Transverse colon (tissue), 4 donors: ENCODE data around the gene RPS6KA5. TPM values are rescaled to one million over a fixed set of nuclear protein-coding genes. Genes with fewer than 3 reads are reported as not detected.
"Not testable (repeated sequence)": the region's sequence is repeated elsewhere in the genome, so short reads cannot be mapped to it uniquely, and the experiment has no call there.

ENCODE experiments used
- DNase-seq: peaks from one replicate; pipeline ENCODE4 v3.0.0-alpha.2; 2019
- H3K27ac ChIP-seq, 4 donors: fragments of 200-600 bp; sonication (generic); 2 replicates each; pipeline ENCODE4 v1.5.1; 2016 to 2018; ENCODE audit warnings: inconsistent platforms in 4 of 4
- H3K27me3 ChIP-seq: fragments of 200-600 bp; sonication (generic); 2 replicates; pipeline ENCODE4 v1.5.1; 2017; ENCODE audit warnings: inconsistent platforms
- H3K36me3 ChIP-seq, 4 donors: fragments of 200-600 bp; sonication (generic); 2 replicates each; pipeline ENCODE4 v1.5.1; 2017 to 2019; ENCODE audit warnings: inconsistent platforms in 4 of 4
- H3K4me1 ChIP-seq, 4 donors: fragments of 200-600 bp; sonication (generic); 2 replicates each; pipeline ENCODE4 v1.5.1; 2017 to 2020; ENCODE audit warnings: inconsistent platforms in 4 of 4
- H3K4me3 ChIP-seq, 4 donors: fragments of 200-600 bp; sonication (generic); 1 replicate in 1 of 4; 2 replicates in 3 of 4; pipeline versions ENCODE4 v1.5.1 to v1.6.1; 2017 to 2019; ENCODE audit warnings: inconsistent platforms in 4 of 4
- H3K9me3 ChIP-seq, 2 donors: fragments of 200-600 bp; sonication (generic); 2 replicates each; pipeline ENCODE4 v1.5.1; 2017 to 2019; ENCODE audit warnings: inconsistent platforms in 2 of 2
- EP300 ChIP-seq: sonication (generic); formaldehyde crosslinking; IDR thresholded peaks from one replicate; pipeline ENCODE4 v1.6.1; 2017; ENCODE audit warnings: antibody characterized with exemption, low read depth
- POLR2A ChIP-seq: fragments of 450-650 bp; IDR thresholded peaks from one replicate; pipeline ENCODE4 v1.6.1; 2016; ENCODE audit warnings: antibody characterized with exemption, mild to moderate bottlenecking, moderate library complexity
- POLR2AphosphoS5 ChIP-seq, 3 donors: sonication (generic); formaldehyde crosslinking; IDR thresholded peaks; one replicate each; pipeline ENCODE4 v1.6.1; 2016; ENCODE audit warnings: antibody characterized with exemption in 3 of 3
- WGBS, 2 donors: methylation state at CpG; one replicate each; pipeline ENCODE4 v1.1.5; 2018; ENCODE audit warnings: low coverage in 1 of 2; 5-methylcytosine and 5-hydroxymethylcytosine counted together
- in situ Hi-C, 4 donors: fragments of 200-750 bp; cut with MboI; loops; one replicate each; pipeline versions ENCODE4 v1.15.0 to v1.15.1; 2017; ENCODE audit warnings: low sequenced_read_pairs in 3 of 4, low pct_ligation_motif_present in 1 of 4, low pct_unique_long_range_greater_than_20kb in 1 of 4
- intact Hi-C: fragments of 100-400 bp; cut with DNase I; formaldehyde crosslinking; loops from one replicate; pipeline ENCODE4 v1.15.1; 2023; ENCODE audit warnings: low total_unique reads
- total RNA-seq, 4 donors: library from RNA; depleted of rRNA; stranded (reverse); fragments of >200 nt; gene quantifications; one replicate each; pipeline ENCODE4 v1.1.0, GENCODE V29; 2016
- TF ChIP-seq, protein P1 (sequence below), 5 experiments: fragments of 200-600 bp in 3 of 5; fragments of 450-650 bp in 2 of 5; sonication (generic) in 3 of 5; IDR thresholded peaks; 1 replicate in 2 of 5; 2 replicates in 3 of 5; pipeline ENCODE4 v1.5.1; 2016 to 2017; ENCODE audit warnings: antibody characterized with exemption in 5 of 5, inconsistent platforms in 3 of 5, mild to moderate bottlenecking in 2 of 5, moderate library complexity in 1 of 5

Gene RPS6KA5
- total RNA-seq, 4 donors from 2014 or later, result 7.5 to 32.8 (median 28.0) TPM

DNA sequence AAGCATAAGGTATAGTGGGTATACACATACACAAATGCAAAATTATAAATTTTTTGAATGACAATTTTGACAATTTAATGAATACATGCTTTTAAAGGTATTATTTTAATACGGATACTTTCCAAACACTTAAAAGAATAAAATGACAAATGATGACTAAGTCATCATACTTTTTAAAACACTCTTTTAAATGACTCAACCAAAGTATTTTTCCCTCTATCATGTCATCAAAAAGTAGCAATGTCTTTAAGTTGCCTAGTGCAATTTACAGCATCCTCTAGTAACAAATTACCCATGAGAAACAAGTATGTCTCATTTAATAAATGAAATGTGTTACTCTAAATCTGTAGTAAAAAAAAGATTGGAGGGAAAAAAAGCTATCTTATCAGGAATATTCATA lies 73.3 kb downstream of the RPS6KA5 start:
- H3K36me3 ChIP-seq, result no peaks in the 10 kb centered on the region
- TF ChIP-seq, protein P1, sequence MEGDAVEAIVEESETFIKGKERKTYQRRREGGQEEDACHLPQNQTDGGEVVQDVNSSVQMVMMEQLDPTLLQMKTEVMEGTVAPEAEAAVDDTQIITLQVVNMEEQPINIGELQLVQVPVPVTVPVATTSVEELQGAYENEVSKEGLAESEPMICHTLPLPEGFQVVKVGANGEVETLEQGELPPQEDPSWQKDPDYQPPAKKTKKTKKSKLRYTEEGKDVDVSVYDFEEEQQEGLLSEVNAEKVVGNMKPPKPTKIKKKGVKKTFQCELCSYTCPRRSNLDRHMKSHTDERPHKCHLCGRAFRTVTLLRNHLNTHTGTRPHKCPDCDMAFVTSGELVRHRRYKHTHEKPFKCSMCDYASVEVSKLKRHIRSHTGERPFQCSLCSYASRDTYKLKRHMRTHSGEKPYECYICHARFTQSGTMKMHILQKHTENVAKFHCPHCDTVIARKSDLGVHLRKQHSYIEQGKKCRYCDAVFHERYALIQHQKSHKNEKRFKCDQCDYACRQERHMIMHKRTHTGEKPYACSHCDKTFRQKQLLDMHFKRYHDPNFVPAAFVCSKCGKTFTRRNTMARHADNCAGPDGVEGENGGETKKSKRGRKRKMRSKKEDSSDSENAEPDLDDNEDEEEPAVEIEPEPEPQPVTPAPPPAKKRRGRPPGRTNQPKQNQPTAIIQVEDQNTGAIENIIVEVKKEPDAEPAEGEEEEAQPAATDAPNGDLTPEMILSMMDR (IDR thresholded peaks at IDR 0.05), result no peak
- TF ChIP-seq EP300 (no peak), POLR2AphosphoS5 (IDR thresholded peaks at IDR 0.05) (no peak), POLR2A (no peak)
- peaks cover 0 to 2% (median 0%) of the 10 kb centered on the region in 4 donors for H3K4me1 ChIP-seq
- H3K4me3 ChIP-seq, result no peak overlapping the region
- DNase-seq, result no peak
- WGBS, 2 donors, result 78 to 82% methylated on average over 1 of the region's 1 CpG
- intact Hi-C loops, result no loop called here
- in situ Hi-C loops, result no loop called here
- no peaks in the 10 kb centered on the region for H3K27me3 ChIP-seq
- no peaks in the 10 kb centered on the region for H3K9me3 ChIP-seq
- H3K27ac ChIP-seq, result no peak overlapping the region

DNA sequence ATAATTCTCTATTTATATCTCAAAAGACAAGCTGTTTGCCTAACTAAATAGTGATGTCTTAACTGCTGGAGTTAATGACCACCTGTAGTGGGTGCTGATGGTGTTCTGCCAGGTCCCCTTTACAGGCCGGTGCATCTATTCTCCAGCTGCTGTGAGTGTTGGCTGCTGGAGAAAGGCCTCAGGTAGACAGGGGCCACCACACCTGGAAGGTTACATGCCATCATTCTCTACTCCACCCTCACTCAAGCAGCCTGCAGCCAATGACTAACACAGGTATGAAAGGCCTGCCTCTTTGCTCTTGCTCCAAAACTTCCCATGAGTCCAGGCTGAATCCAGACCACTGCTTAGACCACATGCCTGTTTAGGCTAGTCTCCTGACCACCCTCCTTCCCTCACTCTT lies 73.9 kb downstream of the RPS6KA5 start:
- in situ Hi-C loops, result no loop called here
- TF ChIP-seq, protein P1 (IDR thresholded peaks at IDR 0.05), result no peak
- no peak for TF ChIP-seq EP300
- TF ChIP-seq POLR2AphosphoS5 (IDR thresholded peaks at IDR 0.05), result no peak
- no peak for TF ChIP-seq POLR2A
- DNase-seq, result no peak

DNA sequence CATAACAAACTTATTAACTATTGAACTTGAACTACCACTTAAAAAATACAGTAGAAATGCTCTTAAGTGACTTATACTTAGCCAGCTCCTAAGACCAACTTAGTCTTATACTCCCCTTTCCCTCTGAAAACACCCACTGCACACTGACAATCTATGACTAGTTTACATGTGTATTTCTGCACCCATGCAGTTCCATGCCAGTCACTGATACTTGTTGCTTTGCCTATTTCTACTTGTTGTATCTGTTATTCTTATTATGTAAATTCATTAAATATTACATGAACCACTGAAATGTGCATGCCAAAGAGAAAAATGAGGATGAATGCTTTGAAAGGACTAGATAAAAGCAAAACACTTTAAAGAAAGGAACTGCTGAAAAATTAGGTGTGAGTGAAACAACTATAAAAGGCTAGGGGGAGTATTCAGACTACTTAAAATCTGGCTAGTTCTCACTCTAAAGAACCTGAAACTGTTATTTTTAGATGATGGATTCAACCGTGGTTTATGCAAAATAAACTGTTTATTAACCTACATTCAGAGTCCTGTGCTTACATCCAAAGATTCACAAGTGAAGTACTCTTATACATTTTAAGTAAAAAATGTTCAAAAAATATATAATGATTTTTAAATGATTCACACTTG lies 74.7 kb downstream of the RPS6KA5 start:
- Histone ChIP-seq H3K27me3 (no peaks in the 10 kb centered on the region), H3K27ac (no peak overlapping the region), H3K9me3 (no peaks in the 10 kb centered on the region), H3K36me3 (no peaks in the 10 kb centered on the region), H3K4me3 (no peak overlapping the region), H3K4me1 (peaks cover 0 to 12% (median 0%) of the 10 kb centered on the region in 4 donors)
- TF ChIP-seq, protein P1 (IDR thresholded peaks at IDR 0.05), result no peak
- TF ChIP-seq EP300 (no peak), POLR2AphosphoS5 (IDR thresholded peaks at IDR 0.05) (no peak), POLR2A (no peak)
- 38 to 50% methylated on average over 1 of the region's 1 CpG for whole genome bisulfite sequencing, 2 donors
- intact Hi-C loops, result no loop called here
- DNase-seq, result no peak
- in situ Hi-C loops, result no loop called here

More for the DNA sequence above, 73.9 kb downstream of the RPS6KA5 start:
- H3K9me3 ChIP-seq, result no peaks in the 10 kb centered on the region
- H3K4me1 ChIP-seq, result peaks cover 0 to 5% (median 0%) of the 10 kb centered on the region in 4 donors
- no peaks in the 10 kb centered on the region for H3K36me3 ChIP-seq
- WGBS, 2 donors, result 81% methylated on average over 1 of the region's 1 CpG; no CpG with 5 or more reads in 1 of the 2 donors
- no peak overlapping the region for H3K4me3 ChIP-seq
- H3K27ac ChIP-seq, result no peak overlapping the region
- intact Hi-C loops, result no loop called here
- no peaks in the 10 kb centered on the region for H3K27me3 ChIP-seq

DNA sequence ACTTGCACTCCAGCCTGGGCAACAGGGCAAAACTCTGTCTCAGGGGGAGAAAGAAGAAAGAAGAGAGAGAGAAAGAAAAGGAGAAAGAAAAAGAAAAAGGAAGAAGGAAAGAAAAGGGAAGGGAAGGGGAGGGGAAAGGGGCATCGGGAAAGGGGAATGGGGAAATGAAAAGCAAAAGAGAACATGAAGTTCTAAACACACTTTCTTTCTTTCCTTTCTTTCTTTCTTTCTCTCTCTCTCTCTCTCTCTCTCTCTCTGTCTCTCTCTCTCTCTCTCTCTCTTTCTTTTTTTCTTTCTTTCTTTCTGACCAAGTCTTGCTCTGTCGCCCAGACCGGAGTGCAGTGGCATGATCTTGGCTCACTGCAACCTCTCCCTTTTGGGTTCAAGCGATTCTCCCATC lies 76.9 kb downstream of the RPS6KA5 start:
- DNase-seq, result no peak
- intact Hi-C loops (no loop called here), in situ Hi-C loops (no loop called here)
- peaks cover 0 to 21% (median 2%) of the 10 kb centered on the region in 4 donors for H3K4me1 ChIP-seq
- TF ChIP-seq POLR2AphosphoS5 (IDR thresholded peaks at IDR 0.05), result no peak
- WGBS, 2 donors, result 75 to 92% methylated on average over 1 to 4 of the region's 4 CpGs
- no peak overlapping the region for H3K27ac ChIP-seq
- H3K4me3 ChIP-seq, result no peak overlapping the region
- H3K27me3 ChIP-seq, result no peaks in the 10 kb centered on the region
- H3K9me3 ChIP-seq, result no peaks in the 10 kb centered on the region
- no peaks in the 10 kb centered on the region for H3K36me3 ChIP-seq

DNA sequence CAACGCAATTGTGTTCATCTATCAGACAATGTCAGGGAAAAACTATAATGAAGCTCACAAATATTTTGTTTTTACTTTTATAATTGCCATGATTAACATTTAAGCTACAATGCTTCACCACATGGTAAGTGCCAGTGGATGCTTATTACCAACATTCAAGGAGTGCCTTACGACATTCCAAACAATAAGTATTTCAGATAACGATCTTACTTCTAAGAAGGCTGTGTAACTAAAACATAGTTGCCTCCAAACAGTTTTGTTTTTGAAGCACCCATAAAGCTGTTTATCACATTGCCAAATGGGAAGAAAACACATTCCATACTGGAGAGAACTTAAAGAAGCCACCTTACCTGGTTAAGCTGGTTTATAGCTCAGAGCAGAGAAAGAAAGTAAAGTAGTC lies 78.8 kb downstream of the RPS6KA5 start:
- peaks cover 0 to 5% (median 0%) of the 10 kb centered on the region in 4 donors for H3K36me3 ChIP-seq
- H3K4me1 ChIP-seq, result peaks cover 0 to 32% (median 2%) of the 10 kb centered on the region in 4 donors
- intact Hi-C loops (no loop called here), in situ Hi-C loops (no loop called here)
- H3K4me3 ChIP-seq, result no peak overlapping the region
- no peak overlapping the region for H3K27ac ChIP-seq
- WGBS, 2 donors, result 86 to 89% methylated on average over 3 of the region's 3 CpGs
- H3K9me3 ChIP-seq, result no peaks in the 10 kb centered on the region
- no peaks in the 10 kb centered on the region for H3K27me3 ChIP-seq
- TF ChIP-seq POLR2A (no peak), EP300 (no peak), POLR2AphosphoS5 (IDR thresholded peaks at IDR 0.05) (no peak)
- TF ChIP-seq, protein P1 (IDR thresholded peaks at IDR 0.05), result no peak
- no peak for DNase-seq

DNA sequence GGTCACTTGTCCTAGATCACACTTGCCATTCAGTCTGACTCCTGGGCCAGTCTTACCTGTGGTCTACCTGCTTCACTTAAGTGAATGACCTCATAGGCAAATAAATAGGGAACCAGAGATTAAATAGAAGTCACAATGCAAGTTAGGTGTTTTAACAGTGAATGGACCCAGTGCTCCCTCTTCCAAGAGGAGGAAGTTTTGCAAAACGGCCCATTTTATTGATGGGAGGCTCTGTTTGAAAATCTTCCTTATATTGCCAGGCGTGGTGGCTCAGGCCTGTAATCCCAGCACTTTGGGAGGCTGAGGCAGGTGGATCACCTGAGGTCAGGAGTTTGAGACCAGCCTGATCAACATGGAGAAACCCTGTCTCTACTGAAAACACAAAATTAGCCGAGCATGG lies 79.8 kb downstream of the RPS6KA5 start:
- intact Hi-C loops, DNase-seq, in situ Hi-C loops, H3K36me3 ChIP-seq, H3K27me3 ChIP-seq, H3K9me3 ChIP-seq, H3K4me3 ChIP-seq, H3K27ac ChIP-seq: not testable (repeated sequence)
- H3K4me1 ChIP-seq, result peaks cover 2 to 37% (median 3%) of the 10 kb centered on the region in 4 donors
- WGBS, 2 donors, result 86% methylated on average over 3 of the region's 3 CpGs; no CpG with 5 or more reads in 1 of the 2 donors
